T-helper 9 cell (primary cell): Measurements from ENCODE around the gene RBBP4.

Experiments
- DNase-seq: peaks from one replicate; pipeline ENCODE4 v3.0.0-alpha.2; 2020

Gene RBBP4

GRCh38 chr1:32724678-32725614 lies 73.9 kb downstream of the RBBP4 start:
- no peak for DNase-seq

GRCh38 chr1:32725615-32725982 lies 74.6 kb downstream of the RBBP4 start:
- no peak for DNase-seq

DNA sequence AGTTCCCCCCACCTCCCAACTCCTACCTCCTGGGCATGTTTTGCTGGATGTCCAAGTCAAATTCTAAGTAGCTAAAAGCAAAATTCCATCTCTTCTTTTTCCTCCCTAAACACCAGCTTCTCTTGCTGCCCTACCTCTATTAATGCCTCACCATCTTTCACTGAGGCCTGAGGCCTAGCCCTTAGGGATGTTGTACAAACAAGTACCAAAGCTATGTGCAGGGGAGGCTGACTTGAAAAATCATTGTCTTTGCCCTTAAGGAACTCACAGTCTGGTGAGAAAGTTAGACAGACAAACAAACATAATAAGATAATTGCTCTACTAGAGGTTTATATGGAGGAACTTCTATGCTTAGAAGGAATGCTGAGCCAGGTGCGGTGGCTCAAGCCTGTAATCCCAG lies 76.9 kb downstream of the RBBP4 start:
- DNase-seq = no peak

- no peak for DNase-seq
These were observed 77.5 kb downstream of the RBBP4 start for GRCh38 chr1:32728413-32729077.

GRCh38 chr1:32729254-32730046 lies 78.4 kb downstream of the RBBP4 start:
- no peak for DNase-seq

DNA sequence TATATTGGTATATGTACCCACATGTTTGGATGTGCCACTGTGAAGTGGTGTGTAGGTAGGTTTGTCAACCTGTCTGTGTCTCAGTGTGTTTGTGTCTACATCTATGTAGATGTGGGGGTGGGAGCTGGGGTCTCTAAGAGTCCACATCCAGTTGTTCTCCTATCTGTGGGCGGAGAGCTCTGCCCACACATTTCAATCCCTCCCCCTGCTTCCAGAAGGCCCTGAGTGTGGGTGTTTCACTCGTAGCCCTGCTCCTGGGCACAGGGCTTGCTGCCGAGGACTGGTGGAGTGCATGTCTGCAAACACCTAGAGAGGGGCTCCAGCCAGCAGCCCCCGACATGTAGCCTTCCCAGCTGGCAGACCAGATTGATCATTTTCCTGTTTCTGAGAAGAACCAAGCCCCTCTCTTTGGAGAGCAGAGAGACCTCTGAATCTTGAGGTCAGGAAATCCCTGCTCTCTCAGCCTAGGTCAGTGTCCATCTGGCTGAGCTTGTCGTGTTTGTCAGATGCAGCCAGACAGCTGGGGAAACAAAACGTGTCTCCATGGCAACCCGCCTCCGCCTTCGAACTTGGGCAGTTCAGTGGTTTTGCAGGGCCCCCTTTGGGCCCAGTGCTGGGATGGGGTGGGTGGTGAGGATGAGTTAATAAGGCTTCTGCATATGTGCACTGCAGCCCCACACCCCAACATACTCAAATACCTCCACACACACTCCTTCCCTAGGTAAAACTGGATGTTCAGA lies 82.7 kb downstream of the RBBP4 start:
- DNase-seq = no peak
